HCT116 (cell line): ENCODE results near the gene TENM3. TPM values are rescaled to one million over a fixed set of nuclear protein-coding genes. Genes with fewer than 3 reads are reported as not detected.

Source experiments
- ATAC-seq: fragments of 200-7000 bp; cut with Tn5 transposase; 2 replicates; pipeline ENCODE4 v1.9.1; 2020; ENCODE audit warnings: mild to moderate bottlenecking, moderate library complexity
- BruUV-seq: library from RNA; stranded (reverse); fragments of 400-500 nt; replicated peaks from 2 replicates; lab custom pipeline; 2021; lab: Mats Ljungman, UMichigan
- CTCF ChIA-PET: fragments of 300-600 bp; sonication (Branson Sonifier 250); formaldehyde crosslinking; loops from one replicate; lab custom pipeline; 2021; ENCODE audit warnings: antibody characterized with exemption; lab: Charles Lee
- POLR2A ChIA-PET: fragments of 300-600, 350-600 bp; sonication (Branson Sonifier 250); formaldehyde crosslinking; loops from one replicate; lab custom pipeline; 2021; ENCODE audit warnings: antibody characterized with exemption; lab: Charles Lee
- RAD21 ChIA-PET, 2 experiments: fragments of 300-600 bp; sonication (Branson Sonifier 250); formaldehyde crosslinking; loops; one replicate each; lab custom pipeline; 2023; ENCODE audit warnings: low total read pairs in 2 of 2; ENCODE audit not compliant: uncharacterized antibody in 2 of 2, unreplicated experiment in 2 of 2, low non-redundant PET in 1 of 2; lab: Charles Lee
- DNase-seq: peaks from one replicate; pipeline ENCODE4 v3.0.0-alpha.2; 2010; ENCODE audit warnings: low read depth, low spot score
- H2AFZ ChIP-seq: fragments of 200-600 bp; shearing (Covaris generic), sonication (generic); 2 replicates; pipeline ENCODE4 v1.6.1; 2017; ENCODE audit warnings: low read depth, mixed run types, mixed read lengths, antibody characterized with exemption, low read length; ENCODE audit not compliant: poor library complexity, severe bottlenecking
- H3K27ac ChIP-seq: 2 replicates; pipeline ENCODE4 v1.5.1; 2012; ENCODE audit warnings: low read depth, low read length
- H3K27me3 ChIP-seq: fragments of 200-600 bp; sonication (generic); 2 replicates; pipeline ENCODE4 v1.6.1; 2016; ENCODE audit warnings: mixed run types, low read length, mixed read lengths; ENCODE audit not compliant: insufficient read depth
- H3K36me3 ChIP-seq, 2 experiments: fragments of 200-500 bp in 1 of 2; fragments of 200-600 bp in 1 of 2; sonication (Bioruptor generic) in 1 of 2; sonication (generic) in 1 of 2; 2 replicates each; pipeline versions ENCODE4 v1.5.1 to v1.6.1; 2014 to 2016; ENCODE audit warnings: low read length in 2 of 2, inconsistent platforms in 1 of 2, mixed read lengths in 1 of 2, mixed run types in 1 of 2; ENCODE audit not compliant: insufficient read depth in 2 of 2, control insufficient read depth in 1 of 2
- H3K4me1 ChIP-seq, 2 experiments: fragments of 200-600 bp in 1 of 2; sonication (generic) in 1 of 2; 2 replicates each; pipeline versions ENCODE4 v1.5.1 to v1.6.1; 2012 to 2017; ENCODE audit warnings: low read length in 2 of 2, inconsistent platforms in 1 of 2, mild to moderate bottlenecking in 1 of 2, mixed read lengths in 1 of 2, mixed run types in 1 of 2, moderate library complexity in 1 of 2; ENCODE audit not compliant: insufficient read depth in 2 of 2, control insufficient read depth in 1 of 2
- H3K4me2 ChIP-seq: fragments of 200-600 bp; sonication (generic); 2 replicates; pipeline ENCODE4 v1.6.1; 2017; ENCODE audit warnings: mixed run types, low read length, mixed read lengths
- H3K4me3 ChIP-seq, 2 experiments: fragments of 200-600 bp in 1 of 2; sonication (generic) in 1 of 2; replicated peaks in 1 of 2; 2 replicates each; pipeline ENCODE4 v1.5.1; 2011 to 2016; ENCODE audit warnings: low read length in 2 of 2, control low read depth in 1 of 2, low read depth in 1 of 2, mild to moderate bottlenecking in 1 of 2, mixed read lengths in 1 of 2, mixed run types in 1 of 2
- H3K79me2 ChIP-seq: fragments of 200-600 bp; sonication (generic); 2 replicates; pipeline ENCODE4 v1.6.1; 2017; ENCODE audit warnings: mild to moderate bottlenecking, mixed run types, low read length, moderate library complexity, mixed read lengths; ENCODE audit not compliant: insufficient read depth
- H3K9ac ChIP-seq: fragments of 200-600 bp; sonication (generic); 2 replicates; pipeline ENCODE4 v1.6.1; 2016; ENCODE audit warnings: low read length, mixed read lengths
- H3K9me2 ChIP-seq: fragments of 200-600 bp; sonication (generic), shearing (Covaris generic); 2 replicates; pipeline ENCODE4 v1.6.1; 2017; ENCODE audit warnings: mixed run types, mild to moderate bottlenecking, moderate library complexity; ENCODE audit not compliant: insufficient read depth
- H3K9me3 ChIP-seq, 2 experiments: fragments of 200-500 bp in 1 of 2; fragments of 200-600 bp in 1 of 2; sonication (Bioruptor generic) in 1 of 2; sonication (generic) in 1 of 2; 2 replicates each; pipeline ENCODE4 v1.6.1; 2014 to 2017; ENCODE audit warnings: low read length in 2 of 2, mixed read lengths in 2 of 2, inconsistent platforms in 1 of 2, low read depth in 1 of 2, mild to moderate bottlenecking in 1 of 2, mixed run types in 1 of 2, moderate library complexity in 1 of 2; ENCODE audit not compliant: control insufficient read depth in 1 of 2, insufficient read depth in 1 of 2
- H4K20me1 ChIP-seq: fragments of 200-600 bp; sonication (generic), shearing (Covaris generic); 2 replicates; pipeline ENCODE4 v1.6.1; 2017; ENCODE audit warnings: mixed run types, mild to moderate bottlenecking, moderate library complexity; ENCODE audit not compliant: insufficient read depth
- CEBPB ChIP-seq: IDR thresholded peaks from 2 replicates; pipeline ENCODE4 v1.6.1; 2012; ENCODE audit warnings: low read depth
- EZH2 ChIP-seq: fragments of 200-600 bp; sonication (generic); IDR thresholded peaks from 2 replicates; pipeline ENCODE4 v1.6.1; 2017; ENCODE audit warnings: antibody characterized with exemption, mixed run types
- EZH2phosphoT487 ChIP-seq: fragments of 200-600 bp; IDR thresholded peaks from 2 replicates; pipeline ENCODE4 v1.6.1; 2018; ENCODE audit warnings: antibody characterized with exemption, borderline replicate concordance
- FOSL1 ChIP-seq: IDR thresholded peaks from 2 replicates; pipeline ENCODE4 v1.6.1; 2012; ENCODE audit warnings: low read depth
- MAX ChIP-seq: IDR thresholded peaks from 2 replicates; pipeline ENCODE4 v1.6.1; 2012
- RAD21 ChIP-seq: IDR thresholded peaks from 2 replicates; pipeline ENCODE4 v1.6.1; 2012; ENCODE audit warnings: low read depth, mild to moderate bottlenecking
- REST ChIP-seq: IDR thresholded peaks from 2 replicates; pipeline ENCODE4 v1.6.1; 2012; ENCODE audit warnings: low read depth
- TCF7L2 ChIP-seq: IDR thresholded peaks from 2 replicates; pipeline ENCODE4 v1.7.0; 2011; ENCODE audit warnings: borderline replicate concordance, inconsistent platforms; ENCODE audit not compliant: insufficient read depth, insufficient read length; ENCODE audit errors: extremely low read depth
- ZFX ChIP-seq: fragments of 450-650 bp; IDR thresholded peaks from 2 replicates; pipeline ENCODE4 v1.6.1; 2017
- ZNF274 ChIP-seq: fragments of 200-500 bp; sonication (Bioruptor generic); IDR thresholded peaks from 2 replicates; pipeline ENCODE4 v1.6.1; 2014; ENCODE audit warnings: mild to moderate bottlenecking, low read depth, low read length, inconsistent platforms
- intact Hi-C: fragments of 100-400 bp; cut with micrococcal nuclease; formaldehyde crosslinking; loops from 2 replicates; pipeline ENCODE4 v1.10.0; 2022
- total RNA-seq: library from RNA; stranded (reverse); gene quantifications from one replicate; pipeline ENCODE4 v1.2.1, GENCODE V29; 2021; ENCODE audit not compliant: unreplicated experiment

TENM3 gene
- total RNA-seq, 1 experiment from 2014 or later, result 0.54 TPM

- H3K36me3 ChIP-seq, result no peaks in the 10 kb centered on the region
- intact Hi-C loops, result no loop called here
- no peak overlapping the region for H3K4me3 ChIP-seq
- no peaks in the 10 kb centered on the region for H3K79me2 ChIP-seq
- H4K20me1 ChIP-seq, result no peaks in the 10 kb centered on the region
- POLR2A ChIA-PET, result no interaction called here
- no peak overlapping the region for H3K9ac ChIP-seq
- no peak overlapping the region for H3K4me2 ChIP-seq
- no TSS peak for BruUV-seq
- no peaks in the 10 kb centered on the region for H3K9me2 ChIP-seq
- no peaks in the 10 kb centered on the region; a peak in 1 of 4 replicates for H3K9me3 ChIP-seq
- no peak for TF ChIP-seq TCF7L2
- TF ChIP-seq RAD21, result no peak
- TF ChIP-seq REST, result no peak
- no peak for TF ChIP-seq ZFX
- TF ChIP-seq MAX, result no peak
- no peak for TF ChIP-seq FOSL1
- no peak for TF ChIP-seq EZH2phosphoT487
- TF ChIP-seq ZNF274, result no peak
- no peak for TF ChIP-seq EZH2
- no peak for TF ChIP-seq CEBPB
- ATAC-seq, result no peak
- H3K4me1 ChIP-seq, result no peaks in the 10 kb centered on the region
- no peak overlapping the region for H2AFZ ChIP-seq
- peaks cover 11% of the 10 kb centered on the region; the same call in 1 of the 2 replicates for H3K27me3 ChIP-seq
- H3K27ac ChIP-seq, result no peak overlapping the region
- DNase-seq, result no peak
- RAD21 ChIA-PET, result no interaction called here
- CTCF ChIA-PET, result no interaction called here
These were observed 166.1 kb downstream of the TENM3 start for GRCh38 chr4:182409271-182409670.
